Measurements from ENCODE around the gene ZBTB43.
"Not testable (repeated sequence)": the region's sequence is repeated elsewhere in the genome, so short reads cannot be mapped to it uniquely, and the experiment has no call there.

Gene ZBTB43

GRCh38 chr9:126782053-126782388, 22.8 kb upstream of the ZBTB43 start:
- DNase-seq (ENCODE audit: low read depth) = no peak
- no peak for TF ChIP-seq CTCF (IDR thresholded peaks at IDR 0.05; ENCODE audit: insufficient read depth, low read depth, low read length, missing control alignments)
- no peak overlapping the region for H3K4me3 ChIP-seq (ENCODE audit: low read length)

GRCh38 chr9:126783949-126784348, 20.9 kb upstream of the ZBTB43 start:
- no peak for DNase-seq (ENCODE audit: low read depth)
- no peak overlapping the region for H3K4me3 ChIP-seq (ENCODE audit: low read length)
- TF ChIP-seq CTCF (IDR thresholded peaks at IDR 0.05; ENCODE audit: insufficient read depth, low read depth, low read length, missing control alignments) = no peak

- DNase-seq (ENCODE audit: low read depth) = no peak
- TF ChIP-seq CTCF (IDR thresholded peaks at IDR 0.05; ENCODE audit: insufficient read depth, low read depth, low read length, missing control alignments) = no peak
- H3K4me3 ChIP-seq (ENCODE audit: low read length) = no peak overlapping the region
Measured at GRCh38 chr9:126784401-126784800, 20.4 kb upstream of the ZBTB43 start.

GRCh38 chr9:126784841-126785240, 20.0 kb upstream of the ZBTB43 start:
- not testable (repeated sequence) for DNase-seq (ENCODE audit: low read depth); H3K4me3 ChIP-seq (ENCODE audit: low read length)

- no peak for TF ChIP-seq CTCF (IDR thresholded peaks at IDR 0.05; ENCODE audit: insufficient read depth, low read depth, low read length, missing control alignments)
- no peak for DNase-seq (ENCODE audit: low read depth)
- H3K4me3 ChIP-seq (ENCODE audit: low read length) = no peak overlapping the region
Measured at GRCh38 chr9:126788046-126788445, 16.8 kb upstream of the ZBTB43 start.

GRCh38 chr9:126788634-126789349, 16.0 kb upstream of the ZBTB43 start:
- no peak for TF ChIP-seq CTCF (IDR thresholded peaks at IDR 0.05; ENCODE audit: insufficient read depth, low read depth, low read length, missing control alignments)
- no peak overlapping the region for H3K4me3 ChIP-seq (ENCODE audit: low read length)
- DNase-seq (ENCODE audit: low read depth) = peak; percentile 96

- DNase-seq (ENCODE audit: low read depth) = no peak
- no peak for TF ChIP-seq CTCF (IDR thresholded peaks at IDR 0.05; ENCODE audit: insufficient read depth, low read depth, low read length, missing control alignments)
- H3K4me3 ChIP-seq (ENCODE audit: low read length) = no peak overlapping the region
Measured at GRCh38 chr9:126790561-126790960, 14.3 kb upstream of the ZBTB43 start.
